ENCODE data around the gene TSPOAP1. TPM values are rescaled to one million over a fixed set of nuclear protein-coding genes. Genes with fewer than 3 reads are reported as not detected.

TSPOAP1 gene
- total RNA-seq, 1 donor from 2014 or later = 27.9 TPM

DNA sequence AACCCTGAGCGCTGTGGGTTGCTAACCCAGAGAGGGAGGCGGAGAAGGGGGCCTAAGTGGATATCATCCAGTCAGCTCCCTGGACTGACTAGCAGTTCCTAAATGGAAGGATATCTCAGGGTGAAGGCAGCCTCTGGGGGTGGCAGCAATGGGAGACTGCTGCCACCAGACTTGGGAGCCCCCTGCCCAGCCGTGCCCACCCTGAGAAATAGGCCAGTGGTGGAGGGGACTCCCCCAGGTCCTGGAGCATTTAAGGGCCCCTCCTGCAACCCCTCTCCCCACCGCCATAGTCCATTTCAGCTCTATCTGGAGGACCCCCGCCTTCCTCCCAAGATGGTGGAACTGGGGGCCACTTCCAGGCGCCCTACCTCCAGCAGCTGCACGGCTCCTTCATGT is 8.4 kb downstream of the TSPOAP1 start:
- H3K9me3 Mint-ChIP-seq = no peaks in the 10 kb centered on the region
- no peak for DNase-seq (ENCODE audit: low read depth, low spot score)
- H3K36me3 Mint-ChIP-seq (ENCODE audit: low read depth) = peaks cover 2% of the 10 kb centered on the region
- peaks cover 8% of the 10 kb centered on the region for H3K4me1 Mint-ChIP-seq
- TF ChIP-seq, protein P1, sequence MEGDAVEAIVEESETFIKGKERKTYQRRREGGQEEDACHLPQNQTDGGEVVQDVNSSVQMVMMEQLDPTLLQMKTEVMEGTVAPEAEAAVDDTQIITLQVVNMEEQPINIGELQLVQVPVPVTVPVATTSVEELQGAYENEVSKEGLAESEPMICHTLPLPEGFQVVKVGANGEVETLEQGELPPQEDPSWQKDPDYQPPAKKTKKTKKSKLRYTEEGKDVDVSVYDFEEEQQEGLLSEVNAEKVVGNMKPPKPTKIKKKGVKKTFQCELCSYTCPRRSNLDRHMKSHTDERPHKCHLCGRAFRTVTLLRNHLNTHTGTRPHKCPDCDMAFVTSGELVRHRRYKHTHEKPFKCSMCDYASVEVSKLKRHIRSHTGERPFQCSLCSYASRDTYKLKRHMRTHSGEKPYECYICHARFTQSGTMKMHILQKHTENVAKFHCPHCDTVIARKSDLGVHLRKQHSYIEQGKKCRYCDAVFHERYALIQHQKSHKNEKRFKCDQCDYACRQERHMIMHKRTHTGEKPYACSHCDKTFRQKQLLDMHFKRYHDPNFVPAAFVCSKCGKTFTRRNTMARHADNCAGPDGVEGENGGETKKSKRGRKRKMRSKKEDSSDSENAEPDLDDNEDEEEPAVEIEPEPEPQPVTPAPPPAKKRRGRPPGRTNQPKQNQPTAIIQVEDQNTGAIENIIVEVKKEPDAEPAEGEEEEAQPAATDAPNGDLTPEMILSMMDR (conservative IDR thresholded peaks at IDR 0.05) = no peak
- H3K4me3 Mint-ChIP-seq = no peak overlapping the region
- no peak overlapping the region for H3K27ac Mint-ChIP-seq (ENCODE audit: unreplicated experiment)
- H3K27me3 Mint-ChIP-seq (ENCODE audit: low read depth) = no peaks in the 10 kb centered on the region

DNA sequence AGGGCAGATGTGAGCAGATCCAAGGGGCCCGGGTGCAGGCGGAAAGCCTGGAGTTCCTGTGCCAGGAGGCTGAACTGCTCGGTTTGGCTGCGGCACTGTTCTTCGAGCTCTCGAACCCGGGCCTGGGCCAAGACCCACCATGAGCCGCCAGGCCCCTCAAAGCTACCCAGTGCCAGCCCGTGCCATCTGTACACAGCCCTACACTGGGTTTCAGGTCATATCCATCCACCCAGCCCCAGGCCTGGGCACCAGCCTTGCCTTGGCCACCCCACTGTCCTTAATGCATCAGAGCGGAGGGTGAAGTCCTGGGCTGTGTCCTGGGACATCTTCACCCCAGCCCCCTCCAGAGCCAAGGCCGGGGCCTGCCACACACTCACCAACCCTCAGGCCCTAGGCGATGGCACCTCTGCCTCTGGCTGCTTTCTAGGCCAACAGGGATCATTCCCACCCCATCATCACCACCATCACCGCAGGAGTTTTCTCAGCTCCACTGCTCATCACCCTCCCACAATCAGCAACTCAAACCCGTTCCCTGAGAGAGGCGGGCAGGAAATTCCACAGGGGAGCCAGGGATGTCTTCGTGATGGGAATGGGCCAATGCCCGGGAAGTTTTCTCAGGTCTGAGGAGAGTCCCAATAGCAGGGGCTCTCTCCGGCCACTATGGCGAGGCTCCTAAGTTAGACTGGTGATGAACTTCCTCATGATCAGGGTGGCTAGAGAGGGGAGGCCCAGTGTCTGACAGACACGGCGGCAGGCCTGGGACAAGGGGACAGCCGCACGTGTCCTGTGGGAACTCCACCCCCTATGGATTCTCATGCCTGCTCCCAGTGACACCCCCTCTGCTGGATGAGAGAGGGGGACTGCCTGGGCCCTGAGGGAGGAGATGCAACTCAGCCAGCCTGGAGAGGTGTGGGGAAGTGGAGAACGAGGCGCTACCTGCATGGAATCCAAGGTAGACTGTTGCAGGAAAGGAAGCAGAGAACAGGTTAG is 9.1 kb downstream of the TSPOAP1 start:
- TF ChIP-seq, protein P1 (conservative IDR thresholded peaks at IDR 0.05) = no peak
- no peak overlapping the region for H3K4me3 Mint-ChIP-seq
- no peak for DNase-seq (ENCODE audit: low read depth, low spot score)
- H3K9me3 Mint-ChIP-seq = no peaks in the 10 kb centered on the region
- no peaks in the 10 kb centered on the region for H3K27me3 Mint-ChIP-seq (ENCODE audit: low read depth)
- no peak overlapping the region for H3K27ac Mint-ChIP-seq (ENCODE audit: unreplicated experiment)
- H3K36me3 Mint-ChIP-seq (ENCODE audit: low read depth) = peaks cover 2% of the 10 kb centered on the region
- peaks cover 8% of the 10 kb centered on the region for H3K4me1 Mint-ChIP-seq

DNA sequence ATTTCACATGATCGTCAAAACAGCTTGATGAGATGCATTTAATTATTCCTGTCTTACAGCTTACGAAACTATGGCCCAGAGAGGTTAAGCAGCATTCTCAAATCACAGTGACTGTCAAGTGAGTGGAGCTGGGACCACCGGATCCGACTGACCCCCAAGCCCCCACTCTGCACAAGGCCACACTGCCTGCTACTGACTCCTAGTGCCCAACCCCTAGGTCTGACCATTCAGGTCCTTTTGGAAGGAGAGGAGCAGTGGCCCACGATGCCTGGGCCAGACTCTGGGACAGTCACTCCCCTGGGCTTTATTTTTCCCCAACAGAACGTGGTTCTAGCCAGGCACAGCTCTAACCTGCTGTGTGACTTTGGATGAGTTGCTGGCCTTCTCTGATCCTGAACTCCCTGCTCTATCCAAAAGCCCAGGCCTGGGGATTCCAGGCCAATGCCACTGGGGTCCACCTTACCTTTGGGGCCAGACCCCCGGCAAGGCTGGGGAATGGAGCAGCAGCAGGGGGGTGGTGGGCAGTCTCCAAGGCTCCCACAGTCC is 9.9 kb downstream of the TSPOAP1 start:
- TF ChIP-seq, protein P1 (conservative IDR thresholded peaks at IDR 0.05) = no peak
- H3K27ac Mint-ChIP-seq (ENCODE audit: unreplicated experiment) = no peak overlapping the region
- DNase-seq (ENCODE audit: low read depth, low spot score) = no peak
- H3K9me3 Mint-ChIP-seq = no peaks in the 10 kb centered on the region
- H3K36me3 Mint-ChIP-seq (ENCODE audit: low read depth) = peaks cover 2% of the 10 kb centered on the region
- H3K4me1 Mint-ChIP-seq = peaks cover 16% of the 10 kb centered on the region
- no peak overlapping the region for H3K4me3 Mint-ChIP-seq
- no peaks in the 10 kb centered on the region for H3K27me3 Mint-ChIP-seq (ENCODE audit: low read depth)

DNA sequence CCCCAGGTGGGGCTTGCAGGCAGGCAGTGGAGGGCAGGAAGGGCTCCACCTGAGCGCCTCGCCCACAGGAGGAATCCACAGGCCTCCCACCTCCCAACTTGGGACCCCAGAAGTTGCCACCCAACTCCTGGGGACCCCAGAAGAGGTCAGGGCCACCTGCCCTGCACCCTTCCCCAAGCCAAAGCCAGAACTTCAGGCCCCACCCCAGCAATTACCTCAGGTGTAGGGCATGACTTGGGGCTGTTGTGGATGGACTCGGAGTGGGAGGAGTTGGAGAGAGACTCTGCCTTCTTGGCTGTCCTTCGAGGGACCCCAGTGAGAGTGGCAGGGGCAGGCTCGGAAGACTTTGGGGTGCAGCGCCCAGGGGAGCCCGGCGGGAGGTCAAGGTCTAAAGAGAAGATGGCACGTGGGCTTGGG is 10.5 kb downstream of the TSPOAP1 start:
- Mint-ChIP-seq H3K4me3 (no peak overlapping the region), H3K27me3 (ENCODE audit: low read depth) (no peaks in the 10 kb centered on the region), H3K27ac (ENCODE audit: unreplicated experiment) (no peak overlapping the region), H3K36me3 (ENCODE audit: low read depth) (peaks cover 2% of the 10 kb centered on the region), H3K9me3 (no peaks in the 10 kb centered on the region), H3K4me1 (peaks cover 18% of the 10 kb centered on the region)
- TF ChIP-seq, protein P1 (conservative IDR thresholded peaks at IDR 0.05) = no peak
- DNase-seq (ENCODE audit: low read depth, low spot score) = no peak

DNA sequence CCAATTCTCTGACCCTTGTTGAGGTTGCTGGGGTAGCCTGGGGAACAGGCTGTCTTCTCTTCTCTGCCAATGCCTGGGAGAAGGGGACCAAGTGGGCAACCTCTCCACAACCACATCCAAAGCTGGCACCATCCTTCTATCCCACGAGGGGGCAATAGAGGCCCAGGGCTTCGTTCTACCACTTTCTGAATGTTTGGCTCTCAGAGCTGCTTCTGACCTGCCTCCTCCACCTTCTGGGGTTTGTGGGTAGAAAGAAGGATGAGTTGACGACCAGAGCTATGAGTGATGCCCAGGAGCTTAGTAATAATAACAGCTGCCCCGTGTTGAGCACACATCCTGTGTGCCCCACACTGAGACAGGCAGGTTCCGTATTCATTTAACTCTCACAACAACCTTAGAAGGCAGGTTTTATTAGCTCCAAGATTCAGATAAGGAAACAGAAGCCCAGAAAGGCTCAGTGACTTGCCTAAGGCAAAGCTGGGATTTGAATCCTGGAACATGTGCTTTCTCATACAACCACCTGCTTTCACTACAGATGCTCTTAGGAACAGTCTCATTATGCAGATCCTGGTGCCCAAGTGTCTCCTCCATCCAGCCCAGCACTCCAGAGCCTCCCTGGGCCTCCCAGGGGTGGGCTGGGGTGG is 11.1 kb downstream of the TSPOAP1 start:
- Mint-ChIP-seq H3K4me1 (peaks cover 21% of the 10 kb centered on the region), H3K27ac (ENCODE audit: unreplicated experiment) (no peak overlapping the region), H3K27me3 (ENCODE audit: low read depth) (no peaks in the 10 kb centered on the region), H3K36me3 (ENCODE audit: low read depth) (peaks cover 2% of the 10 kb centered on the region), H3K9me3 (no peaks in the 10 kb centered on the region), H3K4me3 (no peak overlapping the region)
- TF ChIP-seq, protein P1 (conservative IDR thresholded peaks at IDR 0.05) = peak; percentile 75
- DNase-seq (ENCODE audit: low read depth, low spot score) = no peak
